ENCODE measurements around the gene SLC6A9. TPM values are rescaled to one million over a fixed set of nuclear protein-coding genes. Genes with fewer than 3 reads are reported as not detected.

Gene SLC6A9
- polyA plus RNA-seq, 3 donors = not detected

DNA sequence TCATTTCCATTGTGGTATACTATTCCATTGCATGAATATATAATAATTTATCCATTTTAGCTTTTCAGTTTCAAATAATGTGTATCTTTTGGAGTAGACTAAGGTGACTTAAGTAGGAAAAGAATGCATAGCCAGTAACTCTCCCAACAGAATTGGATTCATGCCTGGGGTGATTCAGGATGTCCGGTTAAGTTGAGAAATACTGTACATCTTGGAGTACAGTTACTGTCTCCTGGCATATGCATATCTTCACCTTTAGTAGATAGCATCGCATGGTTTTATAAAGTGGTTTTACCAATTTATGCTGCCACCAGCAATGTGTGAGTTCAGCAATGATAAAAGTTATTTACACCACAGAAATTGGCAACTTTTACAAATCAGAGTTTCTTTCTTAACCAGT is 18.6 kb upstream of the SLC6A9 start:
- Histone ChIP-seq H2AFZ (ENCODE audit: insufficient read depth, low read depth, low read length, poor library complexity, severe bottlenecking) (no peak overlapping the region), H3K9me3 (replicated peaks in 1 of 2; ENCODE audit: control insufficient read depth in 1 of 2, insufficient read depth in 1 of 2, low read length in 2 of 2) (no peaks in the 10 kb centered on the region), H3K36me3 (replicated peaks in 1 of 2; ENCODE audit: control insufficient read depth in 1 of 2, insufficient read depth in 2 of 2, low read length in 2 of 2) (no peaks in the 10 kb centered on the region), H3K79me2 (ENCODE audit: insufficient read depth, low read length) (no peaks in the 10 kb centered on the region), H3K27me3 (ENCODE audit: control insufficient read depth in 2 of 2, insufficient read depth in 2 of 2, low read length in 2 of 2) (no peaks in the 10 kb centered on the region), H3K4me2 (replicated peaks; ENCODE audit: extremely low read depth, low read length, poor library complexity, severe bottlenecking) (no peak overlapping the region), H3K4me1 (ENCODE audit: control insufficient read depth in 1 of 2, insufficient read depth in 2 of 2, low read length in 2 of 2) (peaks cover 7 to 12% of the 10 kb centered on the region in 2 donors), H3K27ac (ENCODE audit: low read depth in 1 of 2, low read length in 2 of 2) (no peak overlapping the region), H3K9ac (ENCODE audit: insufficient read depth, low read length, poor library complexity, severe bottlenecking) (no peak overlapping the region), H4K20me1 (ENCODE audit: insufficient read depth, low read length) (no peaks in the 10 kb centered on the region), H3K4me3 (replicated peaks in 1 of 3; ENCODE audit: low read depth in 2 of 3, low read length in 3 of 3) (no peak overlapping the region)
- intact Hi-C loops (cut with micrococcal nuclease) = loop anchor here (5.0 to 10.0 kb wide), 3 partner anchors 43 to 525 kb away; no protein-coding TSS in a partner anchor
- no CpG with 5 or more reads among the region's 2 CpGs for WGBS (ENCODE audit: insufficient coverage)
- Mint-ChIP-seq H3K4me3 (no peak overlapping the region), H3K4me1 (peaks cover 15% of the 10 kb centered on the region), H3K9me3 (no peaks in the 10 kb centered on the region), H3K27me3 (ENCODE audit: low read depth in 3 of 3) (peaks cover 0 to 7% (median 0%) of the 10 kb centered on the region in 3 donors), H3K36me3 (no peaks in the 10 kb centered on the region), H3K27ac (no peak overlapping the region)
- TF ChIP-seq, protein P1, sequence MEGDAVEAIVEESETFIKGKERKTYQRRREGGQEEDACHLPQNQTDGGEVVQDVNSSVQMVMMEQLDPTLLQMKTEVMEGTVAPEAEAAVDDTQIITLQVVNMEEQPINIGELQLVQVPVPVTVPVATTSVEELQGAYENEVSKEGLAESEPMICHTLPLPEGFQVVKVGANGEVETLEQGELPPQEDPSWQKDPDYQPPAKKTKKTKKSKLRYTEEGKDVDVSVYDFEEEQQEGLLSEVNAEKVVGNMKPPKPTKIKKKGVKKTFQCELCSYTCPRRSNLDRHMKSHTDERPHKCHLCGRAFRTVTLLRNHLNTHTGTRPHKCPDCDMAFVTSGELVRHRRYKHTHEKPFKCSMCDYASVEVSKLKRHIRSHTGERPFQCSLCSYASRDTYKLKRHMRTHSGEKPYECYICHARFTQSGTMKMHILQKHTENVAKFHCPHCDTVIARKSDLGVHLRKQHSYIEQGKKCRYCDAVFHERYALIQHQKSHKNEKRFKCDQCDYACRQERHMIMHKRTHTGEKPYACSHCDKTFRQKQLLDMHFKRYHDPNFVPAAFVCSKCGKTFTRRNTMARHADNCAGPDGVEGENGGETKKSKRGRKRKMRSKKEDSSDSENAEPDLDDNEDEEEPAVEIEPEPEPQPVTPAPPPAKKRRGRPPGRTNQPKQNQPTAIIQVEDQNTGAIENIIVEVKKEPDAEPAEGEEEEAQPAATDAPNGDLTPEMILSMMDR (IDR thresholded peaks at IDR 0.05) = no peak
- DNase-seq = no peak

DNA sequence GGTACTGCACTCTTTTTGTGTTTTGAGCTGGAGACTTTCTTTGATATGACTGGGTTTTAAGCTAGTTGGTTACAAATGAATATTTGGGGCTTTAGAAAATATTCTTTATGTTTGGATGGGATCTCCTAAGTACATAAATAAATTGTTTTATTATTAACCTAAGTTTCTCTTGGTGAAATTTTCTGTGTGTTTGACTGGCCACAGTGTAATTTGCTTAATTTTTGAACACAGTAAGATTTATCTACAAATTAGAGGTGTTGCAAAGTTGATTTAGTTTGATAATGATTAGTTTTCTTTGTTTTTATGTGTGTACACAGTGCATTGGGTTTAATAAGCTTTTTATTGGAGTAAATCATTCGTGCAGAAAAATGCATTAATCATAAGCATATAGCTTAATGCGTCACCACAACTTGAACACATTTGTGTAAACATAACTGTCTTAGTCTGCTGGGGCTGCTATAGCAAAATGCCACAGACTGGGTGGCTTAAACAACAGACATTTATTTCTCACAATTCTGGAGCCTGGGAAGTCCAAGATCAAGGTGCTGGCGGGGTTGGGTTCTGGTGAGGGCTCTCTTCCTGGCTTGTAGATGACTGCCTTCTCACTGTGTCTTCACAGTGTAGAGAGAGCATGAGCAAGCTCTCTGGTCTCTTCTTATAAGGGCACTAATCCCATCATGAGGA is 17.4 kb upstream of the SLC6A9 start:
- H3K4me3 Mint-ChIP-seq = no peak overlapping the region
- Histone ChIP-seq H3K27me3 (ENCODE audit: control insufficient read depth in 2 of 2, insufficient read depth in 2 of 2, low read length in 2 of 2) (no peaks in the 10 kb centered on the region), H3K79me2 (ENCODE audit: insufficient read depth, low read length) (no peaks in the 10 kb centered on the region), H2AFZ (ENCODE audit: insufficient read depth, low read depth, low read length, poor library complexity, severe bottlenecking) (no peak overlapping the region), H3K4me2 (replicated peaks; ENCODE audit: extremely low read depth, low read length, poor library complexity, severe bottlenecking) (peak overlapping the region; percentile 27), H3K27ac (ENCODE audit: low read depth in 1 of 2, low read length in 2 of 2) (no peak overlapping the region), H4K20me1 (ENCODE audit: insufficient read depth, low read length) (no peaks in the 10 kb centered on the region), H3K9me3 (replicated peaks in 1 of 2; ENCODE audit: control insufficient read depth in 1 of 2, insufficient read depth in 1 of 2, low read length in 2 of 2) (no peaks in the 10 kb centered on the region), H3K36me3 (replicated peaks in 1 of 2; ENCODE audit: control insufficient read depth in 1 of 2, insufficient read depth in 2 of 2, low read length in 2 of 2) (no peaks in the 10 kb centered on the region), H3K4me3 (replicated peaks in 1 of 3; ENCODE audit: low read depth in 2 of 3, low read length in 3 of 3) (no peak overlapping the region), H3K9ac (ENCODE audit: insufficient read depth, low read length, poor library complexity, severe bottlenecking) (no peak overlapping the region), H3K4me1 (ENCODE audit: control insufficient read depth in 1 of 2, insufficient read depth in 2 of 2, low read length in 2 of 2) (peaks cover 7 to 12% of the 10 kb centered on the region in 2 donors)
- DNase-seq = no peak
- no peaks in the 10 kb centered on the region for H3K9me3 Mint-ChIP-seq
- H3K4me1 Mint-ChIP-seq = peaks cover 15% of the 10 kb centered on the region
- peaks cover 0 to 7% (median 0%) of the 10 kb centered on the region in 3 donors for H3K27me3 Mint-ChIP-seq (ENCODE audit: low read depth in 3 of 3)
- H3K27ac Mint-ChIP-seq = peak overlapping the region in 1 of 7 donors; percentile 24
- TF ChIP-seq, protein P1 (IDR thresholded peaks at IDR 0.05) = no peak
- intact Hi-C loops (cut with micrococcal nuclease) = loop anchor here (5.0 to 10.0 kb wide), 3 partner anchors 41 to 524 kb away; no protein-coding TSS in a partner anchor
- H3K36me3 Mint-ChIP-seq = no peaks in the 10 kb centered on the region
- WGBS (ENCODE audit: insufficient coverage) = 88% methylated on average over 1 of the region's 3 CpGs

Measured in CD14-positive monocyte (primary cell).